Endothelial cell of umbilical vein (primary cell): Measurements from ENCODE around the gene BABAM2. TPM values are rescaled to one million over a fixed set of nuclear protein-coding genes. Genes with fewer than 3 reads are reported as not detected.

Experiments
- BruUV-seq: library from RNA; stranded (reverse); fragments of 400-500 nt; replicated peaks from 2 replicates; lab custom pipeline; 2021; lab: Mats Ljungman, UMichigan
- CTCF ChIA-PET: fragments of 300-600, 350-600 bp; sonication (Branson Sonifier 250); formaldehyde crosslinking; loops from one replicate; lab custom pipeline; 2021; ENCODE audit warnings: antibody characterized with exemption, inconsistent platforms; lab: Charles Lee
- POLR2A ChIA-PET: fragments of 300-600, 350-600 bp; sonication (Branson Sonifier 250); formaldehyde crosslinking; loops from one replicate; lab custom pipeline; 2021; ENCODE audit warnings: antibody characterized with exemption, inconsistent platforms; lab: Charles Lee
- DNase-seq: peaks from one replicate; pipeline ENCODE4 v3.0.0-alpha.2; 2011; ENCODE audit warnings: low read depth, low spot score
- FAIRE-seq: peaks from 2 replicates; lab custom pipeline; 2011; peaks lifted over from hg19 to GRCh38; lab: Jason Lieb, UNC
- H2AFZ ChIP-seq: 2 replicates; pipeline ENCODE4 v1.6.0; 2012; ENCODE audit warnings: low read depth, low read length, control low read depth, inconsistent platforms
- H3K27ac ChIP-seq: 2 replicates; pipeline ENCODE4 v1.5.1; 2011; ENCODE audit warnings: low read depth, mild to moderate bottlenecking, control low read depth, low read length, moderate library complexity; ENCODE audit not compliant: insufficient read depth
- H3K27me3 ChIP-seq, 2 experiments: 2 replicates each; pipeline versions ENCODE4 v1.6.0 to v1.6.1; 2011; ENCODE audit warnings: low read length in 2 of 2, mixed read lengths in 1 of 2; ENCODE audit not compliant: control insufficient read depth in 2 of 2, insufficient read depth in 2 of 2
- H3K36me3 ChIP-seq, 2 experiments: 2 replicates in 1 of 2; 3 replicates in 1 of 2; pipeline ENCODE4 v1.5.1; 2011; ENCODE audit warnings: low read length in 2 of 2, mild to moderate bottlenecking in 1 of 2, moderate library complexity in 1 of 2; ENCODE audit not compliant: control insufficient read depth in 2 of 2, insufficient read depth in 2 of 2; ENCODE audit errors: extremely low read depth in 1 of 2
- H3K4me1 ChIP-seq: 3 replicates; pipeline ENCODE4 v1.5.1; 2011; ENCODE audit warnings: mild to moderate bottlenecking, low read length; ENCODE audit not compliant: control insufficient read depth, insufficient read depth; ENCODE audit errors: extremely low read depth
- H3K4me2 ChIP-seq: 2 replicates; pipeline ENCODE4 v1.6.1; 2011; ENCODE audit warnings: low read length, control low read depth, mixed read lengths; ENCODE audit not compliant: insufficient read depth
- H3K4me3 ChIP-seq, 3 experiments: fragments of 200-600 bp in 1 of 3; sonication (generic), shearing (Covaris generic) in 1 of 3; replicated peaks in 1 of 3; 2 replicates each; pipeline ENCODE4 v1.5.1; 2011 to 2016; ENCODE audit warnings: control low read depth in 3 of 3, low read length in 3 of 3, mild to moderate bottlenecking in 2 of 3, inconsistent platforms in 1 of 3, low read depth in 1 of 3, moderate library complexity in 1 of 3; ENCODE audit not compliant: insufficient read depth in 1 of 3
- H3K79me2 ChIP-seq: 2 replicates; pipeline ENCODE4 v1.6.0; 2012; ENCODE audit warnings: low read length, inconsistent platforms; ENCODE audit not compliant: control insufficient read depth, insufficient read depth
- H3K9ac ChIP-seq: replicated peaks from 2 replicates; pipeline ENCODE3; 2011; ENCODE audit warnings: low read length, control low read depth; ENCODE audit not compliant: insufficient read depth; ENCODE audit errors: extremely low read depth
- H3K9me1 ChIP-seq: replicated peaks from 3 replicates; pipeline ENCODE4 v1.6.0; 2011; ENCODE audit warnings: mild to moderate bottlenecking, low read length; ENCODE audit not compliant: control insufficient read depth, insufficient read depth; ENCODE audit errors: extremely low read depth
- H3K9me3 ChIP-seq: replicated peaks from 2 replicates; pipeline ENCODE4 v1.5.1; 2012; ENCODE audit warnings: low read length, inconsistent platforms; ENCODE audit not compliant: control insufficient read depth, insufficient read depth
- H4K20me1 ChIP-seq: replicated peaks from 2 replicates; pipeline ENCODE3; 2011; ENCODE audit warnings: mild to moderate bottlenecking, low read length; ENCODE audit not compliant: control insufficient read depth, insufficient read depth; ENCODE audit errors: extremely low read depth
- CTCF ChIP-seq, 2 donors: IDR thresholded peaks; 1 replicate in 1 of 2; 2 replicates in 1 of 2; pipeline ENCODE4 v1.5.1; 2011; ENCODE audit warnings: low read length in 2 of 2, mild to moderate bottlenecking in 2 of 2, moderate library complexity in 2 of 2, control low read depth in 1 of 2, inconsistent platforms in 1 of 2, low read depth in 1 of 2; ENCODE audit not compliant: insufficient read depth in 1 of 2; ENCODE audit errors: extremely low read depth in 1 of 2
- EZH2 ChIP-seq: IDR thresholded peaks from 2 replicates; pipeline ENCODE4 v1.6.1; 2012; ENCODE audit warnings: borderline replicate concordance, low read depth, mild to moderate bottlenecking, moderate library complexity, low read length, inconsistent platforms; ENCODE audit not compliant: severe bottlenecking
- FOS ChIP-seq: IDR thresholded peaks from 2 replicates; pipeline ENCODE4 v1.6.1; 2011; ENCODE audit warnings: mild to moderate bottlenecking, low read length, moderate library complexity, borderline replicate concordance; ENCODE audit not compliant: insufficient read depth
- GATA2 ChIP-seq: IDR thresholded peaks from 2 replicates; pipeline ENCODE4 v1.7.0; 2011; ENCODE audit warnings: low read depth, mild to moderate bottlenecking, moderate library complexity, mixed read lengths, low read length; ENCODE audit not compliant: insufficient read length, insufficient read depth
- JUN ChIP-seq: IDR thresholded peaks from 2 replicates; pipeline ENCODE4 v1.6.1; 2011; ENCODE audit warnings: borderline replicate concordance, low read depth; ENCODE audit not compliant: insufficient read length, insufficient read depth
- MAX ChIP-seq: IDR thresholded peaks from 2 replicates; pipeline ENCODE4 v1.6.1; 2011; ENCODE audit not compliant: insufficient read depth, insufficient read length
- MYC ChIP-seq: IDR thresholded peaks from one replicate; pipeline ENCODE4 v1.6.1; 2011; ENCODE audit warnings: mild to moderate bottlenecking, low read depth, low read length
- POLR2A ChIP-seq: IDR thresholded peaks from 2 replicates; pipeline ENCODE4 v1.6.1; 2012; ENCODE audit warnings: low read depth, mild to moderate bottlenecking, control low read depth, low read length
- POLR2AphosphoS5 ChIP-seq: IDR thresholded peaks from 2 replicates; pipeline ENCODE4 v1.6.1; 2012; ENCODE audit warnings: low read depth, mild to moderate bottlenecking, control low read depth, low read length, moderate library complexity; ENCODE audit not compliant: insufficient read depth
- dilution Hi-C: fragments of 300-500 bp; cut with MboI; formaldehyde crosslinking; loops from one replicate; pipeline ENCODE4 v1.15.0; 2019; ENCODE audit warnings: low sequenced_read_pairs; ENCODE audit not compliant: extremely low pct_ligation_motif_present
- intact Hi-C: fragments of 100-400 bp; cut with micrococcal nuclease; formaldehyde crosslinking; loops from one replicate; pipeline ENCODE4 v1.10.0; 2022
- polyA plus RNA-seq, 4 experiments: library from polyadenylated mRNA; depleted of rRNA in 3 of 4; stranded (reverse) in 3 of 4; unstranded in 1 of 4; fragments of >200 nt; gene quantifications; 2 replicates each; pipeline versions ENCODE4 v1.2.1 to v1.2.3, GENCODE V29; 2011 to 2012; ENCODE audit warnings: missing spikeins in 1 of 4
- total RNA-seq: library from RNA; stranded (reverse); gene quantifications from 2 replicates; pipeline ENCODE4 v1.2.3, GENCODE V29; 2021

Gene BABAM2
- total and polyA plus RNA-seq, 2 donors (not counting 3 experiments of a cell fraction or from before 2014, with no cell fraction given), result 19.9 to 27.6 TPM

DNA sequence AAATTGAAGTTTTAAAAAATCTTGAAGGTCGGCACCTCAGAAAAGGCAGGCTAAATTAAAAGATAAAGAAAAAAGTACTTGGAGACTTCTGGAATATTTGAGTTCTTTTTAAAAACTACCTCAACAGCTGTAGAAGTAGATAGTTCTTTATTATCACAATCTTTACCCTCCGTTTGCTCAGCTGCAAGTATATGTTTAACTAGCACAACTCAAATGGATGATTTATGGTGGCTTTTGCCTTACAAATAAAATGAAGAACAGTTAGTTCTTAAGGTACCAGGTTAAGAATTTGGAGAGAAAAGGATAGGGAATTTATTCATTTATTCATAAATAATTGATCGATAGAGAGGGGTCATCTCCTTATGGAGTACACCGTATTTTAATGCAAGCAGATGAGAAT, 264.6 kb downstream of the BABAM2 start:
- Histone ChIP-seq H3K4me3 (no peak overlapping the region), H3K27me3 (no peaks in the 10 kb centered on the region), H3K9me1 (no peaks in the 10 kb centered on the region), H3K36me3 (no peaks in the 10 kb centered on the region), H3K4me1 (no peaks in the 10 kb centered on the region), H3K9me3 (no peaks in the 10 kb centered on the region), H2AFZ (no peak overlapping the region), H3K27ac (no peak overlapping the region), H3K79me2 (no peaks in the 10 kb centered on the region), H3K9ac (no peak overlapping the region), H3K4me2 (no peak overlapping the region), H4K20me1 (no peaks in the 10 kb centered on the region)
- intact Hi-C loops, result loop anchor here (1.0 to 10.0 kb wide), 3 partner anchors 241 to 1250 kb away; no protein-coding TSS in a partner anchor
- TF ChIP-seq EZH2, result no peak
- no peak for TF ChIP-seq POLR2A
- TF ChIP-seq FOS, result no peak
- no peak for TF ChIP-seq POLR2AphosphoS5
- no peak for TF ChIP-seq MAX
- TF ChIP-seq JUN, result no peak
- no peak for TF ChIP-seq CTCF (IDR thresholded peaks at IDR 0.05; ENCODE audit: extremely low read depth in 1 of 2, insufficient read depth in 1 of 2, low read depth in 1 of 2, low read length in 2 of 2)
- no peak for TF ChIP-seq MYC
- no peak for TF ChIP-seq GATA2
- no TSS peak for BruUV-seq
- no peak for DNase-seq
- FAIRE-seq, result no peak
- POLR2A ChIA-PET, result interaction anchor here (0.5 kb wide), 1 partner anchor 767 kb away, joined by 3 read pairs; no protein-coding TSS in a partner anchor
- CTCF ChIA-PET, result interaction anchor here (0.6 to 1.0 kb wide), 3 partner anchors 127 to 399 kb away, joined by 3 read pairs; no protein-coding TSS in a partner anchor
- dilution Hi-C loops, result no loop called here
